ENCODE results near the gene PLPPR4.

PLPPR4 gene

DNA sequence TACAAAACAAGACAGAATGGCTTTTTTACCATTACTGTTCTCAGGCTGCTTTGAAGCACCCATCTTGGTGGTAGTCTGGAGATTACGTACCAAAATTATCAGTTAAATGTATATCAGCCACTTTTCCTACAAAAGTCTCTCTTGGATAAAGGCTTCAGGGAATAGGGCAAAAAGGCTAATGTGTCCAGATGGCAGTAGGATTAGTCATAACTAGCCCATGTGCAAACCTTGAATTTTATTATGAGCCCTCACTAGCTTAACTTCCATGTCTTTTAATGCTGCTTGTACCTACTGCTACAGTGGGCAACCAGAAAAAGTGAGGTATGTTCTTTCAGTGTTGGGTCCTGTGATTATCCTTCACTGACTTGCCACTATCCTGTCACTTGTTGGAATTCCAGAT, 51.0 kb downstream of the PLPPR4 start:
- TF ChIP-seq MYC (IDR thresholded peaks at IDR 0.05; ENCODE audit: low read depth, low read length) (no peak), POLR2A (IDR thresholded peaks at IDR 0.05; ENCODE audit: extremely low read depth, insufficient read length) (no peak)
- TF ChIP-seq, protein P1, sequence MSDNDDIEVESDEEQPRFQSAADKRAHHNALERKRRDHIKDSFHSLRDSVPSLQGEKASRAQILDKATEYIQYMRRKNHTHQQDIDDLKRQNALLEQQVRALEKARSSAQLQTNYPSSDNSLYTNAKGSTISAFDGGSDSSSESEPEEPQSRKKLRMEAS (IDR thresholded peaks at IDR 0.05; ENCODE audit: low read depth, low read length), result no peak
- TF ChIP-seq, protein P2, sequence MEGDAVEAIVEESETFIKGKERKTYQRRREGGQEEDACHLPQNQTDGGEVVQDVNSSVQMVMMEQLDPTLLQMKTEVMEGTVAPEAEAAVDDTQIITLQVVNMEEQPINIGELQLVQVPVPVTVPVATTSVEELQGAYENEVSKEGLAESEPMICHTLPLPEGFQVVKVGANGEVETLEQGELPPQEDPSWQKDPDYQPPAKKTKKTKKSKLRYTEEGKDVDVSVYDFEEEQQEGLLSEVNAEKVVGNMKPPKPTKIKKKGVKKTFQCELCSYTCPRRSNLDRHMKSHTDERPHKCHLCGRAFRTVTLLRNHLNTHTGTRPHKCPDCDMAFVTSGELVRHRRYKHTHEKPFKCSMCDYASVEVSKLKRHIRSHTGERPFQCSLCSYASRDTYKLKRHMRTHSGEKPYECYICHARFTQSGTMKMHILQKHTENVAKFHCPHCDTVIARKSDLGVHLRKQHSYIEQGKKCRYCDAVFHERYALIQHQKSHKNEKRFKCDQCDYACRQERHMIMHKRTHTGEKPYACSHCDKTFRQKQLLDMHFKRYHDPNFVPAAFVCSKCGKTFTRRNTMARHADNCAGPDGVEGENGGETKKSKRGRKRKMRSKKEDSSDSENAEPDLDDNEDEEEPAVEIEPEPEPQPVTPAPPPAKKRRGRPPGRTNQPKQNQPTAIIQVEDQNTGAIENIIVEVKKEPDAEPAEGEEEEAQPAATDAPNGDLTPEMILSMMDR (IDR thresholded peaks at IDR 0.05; ENCODE audit: low read depth, low read length), result no peak
- DNase-seq (ENCODE audit: low read depth), result no peak
- no peak overlapping the region for H3K4me3 ChIP-seq (ENCODE audit: low read depth, low read length)

DNA sequence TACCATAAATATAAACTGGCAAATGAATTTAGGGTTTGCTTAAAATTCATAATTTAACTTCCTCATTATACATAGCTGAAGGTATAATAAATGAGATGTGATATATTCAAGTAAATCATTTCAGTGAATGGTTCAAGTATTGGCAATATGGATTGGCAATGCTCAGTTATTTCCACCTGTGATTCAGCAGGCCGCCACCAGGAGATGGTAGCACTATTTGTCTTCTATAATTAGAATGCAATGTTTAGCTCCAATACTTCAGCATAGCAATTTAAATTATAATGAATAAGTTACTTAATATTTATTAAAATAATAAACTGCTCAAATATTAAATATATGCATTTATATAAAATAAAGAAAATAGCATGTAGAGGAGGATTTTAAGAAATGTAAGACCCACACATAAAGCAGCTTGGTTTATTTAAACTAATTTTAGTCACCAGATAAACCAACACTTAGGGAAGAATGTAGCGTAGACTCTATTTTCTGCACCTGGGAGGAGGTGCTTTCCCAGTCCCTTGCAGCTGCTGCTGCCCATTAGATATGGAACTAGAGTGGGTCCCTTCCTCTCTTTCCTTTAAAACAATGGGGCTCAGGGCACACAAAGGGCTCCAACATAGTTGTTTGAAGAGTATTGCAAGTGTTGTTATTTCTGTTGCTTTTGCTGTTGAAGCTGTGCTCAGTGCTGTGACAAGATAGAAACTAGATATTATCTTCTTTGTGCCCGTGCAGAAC, 62.1 kb downstream of the PLPPR4 start:
- no peak overlapping the region for H3K4me3 ChIP-seq (ENCODE audit: low read depth, low read length)
- TF ChIP-seq, protein P2 (IDR thresholded peaks at IDR 0.05; ENCODE audit: low read depth, low read length), result no peak
- TF ChIP-seq MYC (IDR thresholded peaks at IDR 0.05; ENCODE audit: low read depth, low read length) (no peak), POLR2A (IDR thresholded peaks at IDR 0.05; ENCODE audit: extremely low read depth, insufficient read length) (no peak)
- TF ChIP-seq, protein P1 (IDR thresholded peaks at IDR 0.05; ENCODE audit: low read depth, low read length), result no peak
- no peak for DNase-seq (ENCODE audit: low read depth)

DNA sequence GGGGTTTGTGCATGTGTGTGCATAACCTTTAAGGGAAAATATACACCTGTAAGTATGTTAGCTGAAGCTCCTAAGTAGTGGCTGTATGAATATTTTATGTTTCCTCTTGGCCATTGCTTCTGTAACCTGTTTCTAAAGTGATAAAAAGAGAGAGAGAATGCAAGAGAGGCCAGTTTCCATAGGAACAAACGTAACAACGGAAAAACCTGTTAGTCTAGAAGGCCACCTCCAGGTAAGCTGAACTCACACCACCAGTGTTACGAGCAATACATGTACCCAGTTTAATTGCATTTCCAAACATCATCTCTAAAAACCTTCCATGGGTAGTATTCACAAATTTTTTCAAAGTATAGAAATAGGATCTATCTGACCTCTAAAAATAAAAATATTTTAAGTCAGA, 63.1 kb downstream of the PLPPR4 start:
- no peak for DNase-seq (ENCODE audit: low read depth)
- TF ChIP-seq MYC (IDR thresholded peaks at IDR 0.05; ENCODE audit: low read depth, low read length) (no peak), POLR2A (IDR thresholded peaks at IDR 0.05; ENCODE audit: extremely low read depth, insufficient read length) (no peak)
- TF ChIP-seq, protein P2 (IDR thresholded peaks at IDR 0.05; ENCODE audit: low read depth, low read length), result no peak
- TF ChIP-seq, protein P1 (IDR thresholded peaks at IDR 0.05; ENCODE audit: low read depth, low read length), result no peak
- no peak overlapping the region for H3K4me3 ChIP-seq (ENCODE audit: low read depth, low read length)

DNA sequence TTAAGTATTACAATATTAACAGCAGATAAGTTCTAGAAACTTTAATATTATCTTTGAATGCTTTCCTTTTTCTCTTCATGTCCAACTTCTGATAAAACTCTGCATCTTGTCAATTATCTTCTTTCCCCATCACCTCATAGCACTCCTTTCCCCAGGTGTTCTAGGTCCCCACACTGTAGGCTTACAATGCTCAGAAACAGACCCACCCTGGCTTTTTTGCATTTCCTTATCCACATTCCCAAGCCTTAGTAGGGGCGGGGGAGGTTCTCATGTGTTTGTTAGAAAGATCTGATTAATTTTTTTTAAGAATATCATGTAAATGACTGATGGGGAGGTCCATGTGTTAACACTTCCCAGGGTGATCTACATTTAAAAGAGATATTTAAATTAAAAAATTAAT, 63.9 kb downstream of the PLPPR4 start:
- TF ChIP-seq, protein P2 (IDR thresholded peaks at IDR 0.05; ENCODE audit: low read depth, low read length), result no peak
- TF ChIP-seq MYC (IDR thresholded peaks at IDR 0.05; ENCODE audit: low read depth, low read length) (no peak), POLR2A (IDR thresholded peaks at IDR 0.05; ENCODE audit: extremely low read depth, insufficient read length) (no peak)
- TF ChIP-seq, protein P1 (IDR thresholded peaks at IDR 0.05; ENCODE audit: low read depth, low read length), result no peak
- no peak overlapping the region for H3K4me3 ChIP-seq (ENCODE audit: low read depth, low read length)
- DNase-seq (ENCODE audit: low read depth), result no peak

DNA sequence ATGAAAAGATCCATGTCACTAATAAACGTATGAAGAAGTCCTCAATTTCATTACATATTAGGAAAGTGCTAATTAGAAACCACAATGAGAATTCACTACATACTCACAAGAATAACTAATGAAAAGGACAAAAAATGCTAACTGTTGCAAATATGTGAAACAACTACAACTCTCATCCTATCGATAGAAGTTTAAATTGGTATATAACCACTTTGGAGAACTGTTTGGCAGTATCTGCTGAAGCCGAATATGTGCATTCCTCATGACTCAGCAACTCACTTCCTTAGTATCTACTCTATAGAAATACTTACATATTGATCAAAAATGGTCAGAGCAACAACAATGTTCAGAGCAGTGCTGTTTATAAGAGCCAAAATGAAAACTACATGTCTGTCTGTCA, 66.8 kb downstream of the PLPPR4 start:
- no peak for DNase-seq (ENCODE audit: low read depth)
- TF ChIP-seq, protein P2 (IDR thresholded peaks at IDR 0.05; ENCODE audit: low read depth, low read length), result no peak
- TF ChIP-seq, protein P1 (IDR thresholded peaks at IDR 0.05; ENCODE audit: low read depth, low read length), result no peak
- TF ChIP-seq POLR2A (IDR thresholded peaks at IDR 0.05; ENCODE audit: extremely low read depth, insufficient read length), result no peak
- TF ChIP-seq MYC (IDR thresholded peaks at IDR 0.05; ENCODE audit: low read depth, low read length), result no peak
- no peak overlapping the region for H3K4me3 ChIP-seq (ENCODE audit: low read depth, low read length)
